MM.1S (cell line): ENCODE measurements around the gene LHCGR.

Source experiments
- DNase-seq: peaks from one replicate; pipeline ENCODE4 v3.0.0-alpha.2; 2015
- H2AFZ ChIP-seq: fragments of 300-600 bp; sonication (generic); 2 replicates; pipeline ENCODE4 v1.6.0; 2016; ENCODE audit warnings: antibody characterized with exemption, low read length
- H3F3A ChIP-seq: fragments of 300-600 bp; sonication (generic); 2 replicates; pipeline ENCODE4 v1.6.1; 2016; ENCODE audit warnings: mild to moderate bottlenecking, antibody characterized with exemption, low read length, moderate library complexity, mixed read lengths; ENCODE audit not compliant: insufficient read depth
- H3K27ac ChIP-seq: fragments of 300-600 bp; sonication (generic); 2 replicates; pipeline ENCODE4 v1.5.1; 2016; ENCODE audit warnings: mild to moderate bottlenecking, low read length
- H3K27me3 ChIP-seq: fragments of 300-600 bp; sonication (generic); replicated peaks from 2 replicates; pipeline ENCODE4 v1.6.0; 2016; ENCODE audit warnings: low read length; ENCODE audit not compliant: insufficient read depth
- H3K36me3 ChIP-seq: fragments of 300-600 bp; sonication (generic); replicated peaks from 2 replicates; pipeline ENCODE4 v1.6.1; 2016; ENCODE audit warnings: mild to moderate bottlenecking, low read length, mixed read lengths; ENCODE audit not compliant: insufficient read depth
- H3K4me1 ChIP-seq: fragments of 300-600 bp; sonication (generic); 2 replicates; pipeline ENCODE4 v1.6.1; 2016; ENCODE audit warnings: low read length, mixed read lengths
- H3K4me2 ChIP-seq: fragments of 300-600 bp; sonication (generic); 2 replicates; pipeline ENCODE4 v1.6.0; 2016; ENCODE audit warnings: low read depth, low read length
- H3K4me3 ChIP-seq: fragments of 300-600 bp; sonication (generic); 2 replicates; pipeline ENCODE4 v1.5.1; 2016; ENCODE audit warnings: low read length, mixed read lengths
- H3K79me2 ChIP-seq: fragments of 300-600 bp; sonication (generic); 2 replicates; pipeline ENCODE4 v1.6.1; 2016; ENCODE audit warnings: mixed run types, low read length, mixed read lengths
- H3K9ac ChIP-seq: fragments of 300-600 bp; sonication (generic); 2 replicates; pipeline ENCODE4 v1.6.1; 2016; ENCODE audit warnings: low read length, mixed read lengths
- H3K9me2 ChIP-seq: fragments of 300-600 bp; sonication (generic); replicated peaks from 2 replicates; pipeline ENCODE4 v1.6.1; 2016; ENCODE audit warnings: mild to moderate bottlenecking, low read length, mixed read lengths; ENCODE audit not compliant: insufficient read depth
- H3K9me3 ChIP-seq: fragments of 300-600 bp; sonication (generic); replicated peaks from 2 replicates; pipeline ENCODE4 v1.6.1; 2016; ENCODE audit warnings: mild to moderate bottlenecking, low read length, mixed read lengths; ENCODE audit not compliant: insufficient read depth
- H4K20me1 ChIP-seq: fragments of 300-600 bp; sonication (generic); 2 replicates; pipeline ENCODE4 v1.6.1; 2016; ENCODE audit warnings: mild to moderate bottlenecking, low read length, moderate library complexity, mixed read lengths; ENCODE audit not compliant: insufficient read depth
- EZH2 ChIP-seq: fragments of 300-600 bp; sonication (generic); optimal IDR thresholded peaks from 2 replicates; pipeline ENCODE3; 2017; ENCODE audit warnings: low read depth, mild to moderate bottlenecking, antibody characterized with exemption, low read length, mixed read lengths
- EZH2phosphoT487 ChIP-seq: fragments of 300-600 bp; sonication (generic); IDR thresholded peaks from 2 replicates; pipeline ENCODE4 v1.6.1; 2018; ENCODE audit warnings: antibody characterized with exemption, low read length
- TF ChIP-seq, protein P1 (sequence below): fragments of 300-600 bp; sonication (generic); IDR thresholded peaks from 2 replicates; pipeline ENCODE4 v1.5.1; 2016; ENCODE audit warnings: antibody characterized with exemption, low read length, mixed read lengths

LHCGR gene

DNA sequence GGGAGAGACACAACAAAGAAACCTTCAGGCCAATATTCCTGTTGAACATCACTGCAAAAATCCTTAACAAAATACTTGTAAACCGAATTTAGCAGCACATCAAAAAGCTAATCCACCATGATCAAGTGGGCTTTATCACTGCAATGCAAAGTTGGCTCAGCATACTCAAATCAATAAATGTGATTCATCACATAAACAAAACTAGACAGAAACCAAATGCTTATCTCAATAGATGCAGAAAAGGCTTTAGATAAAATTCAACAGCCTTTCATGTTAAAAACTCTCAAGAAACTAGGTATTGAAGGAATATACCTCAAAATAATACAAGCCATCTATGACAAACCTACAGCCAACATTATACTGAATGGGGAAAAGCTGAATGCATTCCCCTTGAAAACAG, 117.3 kb downstream of the LHCGR start:
- Histone ChIP-seq H3K9me3 (no peaks in the 10 kb centered on the region), H3K4me1 (no peaks in the 10 kb centered on the region), H3K27ac (no peak overlapping the region), H3K27me3 (no peaks in the 10 kb centered on the region), H3K4me3 (no peak overlapping the region), H2AFZ (no peak overlapping the region), H3K9ac (no peak overlapping the region), H3K36me3 (no peaks in the 10 kb centered on the region), H3K9me2 (no peaks in the 10 kb centered on the region), H4K20me1 (no peaks in the 10 kb centered on the region), H3K79me2 (no peaks in the 10 kb centered on the region), H3F3A (no peaks in the 10 kb centered on the region), H3K4me2 (no peak overlapping the region)
- no peak for DNase-seq
- TF ChIP-seq, protein P1, sequence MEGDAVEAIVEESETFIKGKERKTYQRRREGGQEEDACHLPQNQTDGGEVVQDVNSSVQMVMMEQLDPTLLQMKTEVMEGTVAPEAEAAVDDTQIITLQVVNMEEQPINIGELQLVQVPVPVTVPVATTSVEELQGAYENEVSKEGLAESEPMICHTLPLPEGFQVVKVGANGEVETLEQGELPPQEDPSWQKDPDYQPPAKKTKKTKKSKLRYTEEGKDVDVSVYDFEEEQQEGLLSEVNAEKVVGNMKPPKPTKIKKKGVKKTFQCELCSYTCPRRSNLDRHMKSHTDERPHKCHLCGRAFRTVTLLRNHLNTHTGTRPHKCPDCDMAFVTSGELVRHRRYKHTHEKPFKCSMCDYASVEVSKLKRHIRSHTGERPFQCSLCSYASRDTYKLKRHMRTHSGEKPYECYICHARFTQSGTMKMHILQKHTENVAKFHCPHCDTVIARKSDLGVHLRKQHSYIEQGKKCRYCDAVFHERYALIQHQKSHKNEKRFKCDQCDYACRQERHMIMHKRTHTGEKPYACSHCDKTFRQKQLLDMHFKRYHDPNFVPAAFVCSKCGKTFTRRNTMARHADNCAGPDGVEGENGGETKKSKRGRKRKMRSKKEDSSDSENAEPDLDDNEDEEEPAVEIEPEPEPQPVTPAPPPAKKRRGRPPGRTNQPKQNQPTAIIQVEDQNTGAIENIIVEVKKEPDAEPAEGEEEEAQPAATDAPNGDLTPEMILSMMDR, result no peak
- no peak for TF ChIP-seq EZH2phosphoT487
- no peak for TF ChIP-seq EZH2
